Measurements from ENCODE around the gene PLXNA1.

Gene PLXNA1

GRCh38 chr3:126982471-126983175 lies at the start of gene PLXNA1:
Gene PLXNA1, plus strand, starts transcription at chr3:126983115. Its CDS starts 5,479 bp downstream, at chr3:126988594.
- DNase-seq (ENCODE audit: low spot score) = peak; percentile 94

GRCh38 chr3:126934031-126934531 lies 48.8 kb upstream of the PLXNA1 start:
- peak; percentile 54 for DNase-seq (ENCODE audit: low spot score)

DNA sequence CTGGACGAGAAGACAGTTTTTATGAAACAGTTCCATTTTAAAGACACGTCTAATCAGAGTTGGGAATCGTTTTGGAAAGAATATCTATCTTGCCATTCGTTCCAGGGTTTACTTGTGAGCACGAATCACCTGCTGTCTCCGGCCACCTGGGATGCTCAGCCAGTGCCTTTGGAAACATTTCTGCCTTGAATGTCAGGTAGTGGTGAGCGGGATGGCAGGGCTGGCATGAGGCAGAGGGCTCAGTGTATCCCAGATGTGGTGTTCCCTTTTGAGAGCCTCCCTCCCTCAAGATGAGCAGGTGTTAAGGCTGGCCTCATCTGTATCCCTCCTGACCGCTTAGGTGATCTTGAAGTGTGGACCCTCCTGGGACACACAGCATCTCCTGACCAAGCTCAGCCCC lies 47.9 kb upstream of the PLXNA1 start:
- no peak for DNase-seq (ENCODE audit: low spot score)

GRCh38 chr3:126935756-126936509 lies 47.0 kb upstream of the PLXNA1 start:
- DNase-seq (ENCODE audit: low spot score) = no peak

DNA sequence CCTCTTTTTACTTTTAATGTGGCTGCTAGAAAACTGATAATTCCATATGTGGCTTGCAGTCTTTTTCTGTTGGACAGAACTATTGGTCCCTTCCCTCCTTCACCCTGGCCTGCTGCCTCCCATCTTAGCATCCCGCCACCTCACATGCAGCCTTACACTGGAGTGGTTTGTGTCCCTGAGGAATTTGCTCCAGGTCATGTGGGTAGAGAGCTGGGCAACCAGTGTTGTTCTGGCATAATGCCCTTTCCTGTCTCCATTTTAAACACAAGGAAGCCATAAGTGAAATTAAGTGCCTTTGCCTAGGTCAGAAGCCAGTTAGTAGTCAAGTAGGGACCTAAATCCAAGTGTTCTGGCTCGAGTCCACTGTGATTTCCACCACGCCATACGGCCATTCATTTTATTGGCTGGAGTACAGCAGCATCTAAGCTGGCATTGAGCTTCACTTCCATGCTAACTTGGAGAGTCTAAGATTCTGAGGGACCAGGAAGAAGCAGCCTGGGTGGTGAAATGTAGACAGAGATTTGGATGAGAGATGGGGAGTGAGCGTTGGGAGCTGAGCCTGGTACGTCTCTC lies 46.0 kb upstream of the PLXNA1 start:
- no peak for DNase-seq (ENCODE audit: low spot score)

DNA sequence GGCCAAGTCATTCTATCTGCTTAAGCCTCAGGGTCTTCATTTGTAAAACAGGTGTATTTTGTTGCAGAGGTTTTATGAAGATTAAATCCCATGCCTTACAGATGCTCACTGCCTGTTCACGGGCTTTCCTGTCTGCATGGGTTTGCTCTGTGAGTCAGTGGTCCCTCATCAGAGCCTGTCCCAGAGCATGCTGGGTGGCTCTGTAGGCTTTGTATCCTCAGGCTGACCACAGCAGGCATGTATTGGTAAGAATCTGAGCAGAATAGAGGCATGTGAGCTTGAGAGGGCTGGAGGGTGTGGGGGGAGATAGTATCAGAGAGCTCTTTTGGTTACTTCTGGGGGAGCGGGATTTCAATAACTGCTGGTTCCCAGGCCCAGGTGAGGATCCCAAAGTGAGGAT lies 45.4 kb upstream of the PLXNA1 start:
- DNase-seq (ENCODE audit: low spot score) = no peak

DNA sequence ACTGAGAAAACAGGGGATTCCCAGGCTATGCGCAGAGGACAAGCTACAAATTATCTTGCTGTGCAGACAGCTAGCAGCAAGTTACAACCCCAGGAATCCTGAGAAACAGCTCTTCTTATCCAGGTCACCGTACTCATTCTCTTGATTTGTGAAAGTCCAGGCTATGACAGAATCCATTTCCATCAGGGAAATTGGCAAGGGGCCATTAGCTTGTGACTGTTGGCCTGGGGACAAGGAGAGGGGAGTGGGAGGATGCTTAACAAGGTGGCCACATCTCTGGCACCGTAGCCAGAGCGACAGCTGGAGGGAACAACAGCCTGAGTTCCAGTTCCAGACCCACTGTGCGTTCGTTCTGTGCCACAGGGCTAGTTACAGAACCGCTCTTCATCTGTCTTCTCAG lies 44.9 kb upstream of the PLXNA1 start:
- DNase-seq (ENCODE audit: low spot score) = no peak

- no peak for DNase-seq (ENCODE audit: low spot score)
These were observed 44.2 kb upstream of the PLXNA1 start for GRCh38 chr3:126938520-126939337.

GRCh38 chr3:126939338-126939718 lies 43.6 kb upstream of the PLXNA1 start:
- no peak for DNase-seq (ENCODE audit: low spot score)

GRCh38 chr3:126939733-126940132 lies 43.2 kb upstream of the PLXNA1 start:
- DNase-seq (ENCODE audit: low spot score) = no peak

DNA sequence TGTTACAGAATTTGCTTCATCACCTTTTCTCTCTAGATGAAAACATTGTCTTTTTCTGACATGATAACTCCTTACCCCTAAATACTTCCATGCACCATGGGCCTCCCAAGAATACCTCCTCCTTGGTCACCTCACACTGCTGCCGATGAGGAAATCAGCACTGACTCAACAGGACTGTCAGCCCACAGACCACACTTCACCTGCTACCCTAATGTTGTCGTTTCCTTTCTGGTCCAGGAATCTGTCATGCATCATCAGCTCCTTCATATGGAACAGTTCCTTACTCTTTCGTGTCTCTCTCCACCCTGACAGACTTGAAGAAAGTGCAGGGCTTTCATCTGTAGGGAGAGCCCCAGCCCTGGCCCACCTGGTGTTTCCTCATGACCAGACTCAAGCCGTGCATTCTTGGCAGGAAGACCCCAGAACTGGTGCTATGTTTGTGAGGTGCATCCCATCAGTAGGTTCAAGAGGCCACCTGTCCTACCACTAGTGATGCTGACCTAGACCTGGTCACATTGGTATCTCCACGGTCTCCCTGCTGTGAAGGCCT lies 41.1 kb upstream of the PLXNA1 start:
- DNase-seq (ENCODE audit: low spot score) = no peak

DNA sequence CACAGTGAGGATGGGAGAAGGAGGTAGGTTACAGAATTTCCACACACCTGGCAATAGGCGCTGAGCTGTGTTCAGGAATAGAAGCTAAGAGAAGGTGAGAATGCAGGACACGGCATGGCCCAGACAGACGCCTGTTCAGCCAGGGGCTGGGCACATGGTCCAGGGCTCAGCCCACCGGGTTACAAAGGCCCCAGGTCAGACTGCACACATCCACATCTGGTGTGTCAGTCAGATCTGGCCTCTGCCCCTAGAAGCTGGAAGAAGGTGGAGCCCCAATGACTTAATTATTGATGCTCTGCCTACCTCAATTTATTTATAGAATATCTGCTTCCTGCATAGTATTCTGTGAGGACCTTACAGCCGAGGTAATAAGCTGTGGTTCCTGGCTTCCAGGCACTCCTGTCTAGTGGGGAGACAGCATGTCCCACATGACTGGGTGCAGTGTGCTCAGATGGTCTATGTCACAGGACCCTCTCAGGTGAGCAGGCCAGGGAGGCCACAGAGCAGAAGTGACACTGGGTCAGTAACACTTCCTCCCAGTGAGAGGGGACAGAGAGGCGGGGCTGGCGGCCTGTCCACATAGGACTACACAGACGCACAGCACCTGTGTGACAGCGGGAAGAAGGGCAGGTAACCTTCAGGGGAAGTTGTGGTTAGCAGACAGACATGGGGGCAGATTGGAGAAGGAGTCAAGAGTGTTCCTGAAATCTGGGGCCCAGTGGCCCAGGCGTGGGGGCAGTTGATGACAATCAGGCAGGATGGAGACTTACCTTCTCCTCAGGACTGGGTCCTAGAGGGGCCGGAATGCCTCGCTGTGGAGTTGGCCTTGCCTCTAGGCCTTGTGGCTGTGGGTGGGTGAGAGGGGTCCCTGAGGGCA lies 38.6 kb upstream of the PLXNA1 start:
- no peak for DNase-seq (ENCODE audit: low spot score)

GRCh38 chr3:126945171-126945721 lies 37.7 kb upstream of the PLXNA1 start:
- no peak for DNase-seq (ENCODE audit: low spot score)

DNA sequence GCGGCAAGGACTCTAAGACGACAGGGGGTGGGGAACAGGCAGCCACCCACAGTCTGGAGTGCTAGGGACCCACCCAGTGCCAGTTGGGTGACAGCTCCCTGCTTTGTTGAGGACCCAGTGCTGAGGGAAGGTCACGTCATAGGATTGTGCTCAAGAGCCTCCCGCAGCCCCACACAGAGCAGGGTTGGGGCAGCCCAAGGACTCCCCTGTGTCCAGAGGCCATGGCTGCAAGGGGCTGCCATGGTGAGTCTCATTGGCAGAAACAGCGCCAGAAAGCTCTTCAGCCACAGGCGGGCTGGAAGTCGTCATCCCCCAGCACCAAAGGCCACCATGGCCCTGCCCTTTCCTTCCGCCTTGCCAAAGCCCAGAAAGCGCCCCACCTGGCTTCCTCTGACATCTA lies 37.0 kb upstream of the PLXNA1 start:
- no peak for DNase-seq (ENCODE audit: low spot score)

DNA sequence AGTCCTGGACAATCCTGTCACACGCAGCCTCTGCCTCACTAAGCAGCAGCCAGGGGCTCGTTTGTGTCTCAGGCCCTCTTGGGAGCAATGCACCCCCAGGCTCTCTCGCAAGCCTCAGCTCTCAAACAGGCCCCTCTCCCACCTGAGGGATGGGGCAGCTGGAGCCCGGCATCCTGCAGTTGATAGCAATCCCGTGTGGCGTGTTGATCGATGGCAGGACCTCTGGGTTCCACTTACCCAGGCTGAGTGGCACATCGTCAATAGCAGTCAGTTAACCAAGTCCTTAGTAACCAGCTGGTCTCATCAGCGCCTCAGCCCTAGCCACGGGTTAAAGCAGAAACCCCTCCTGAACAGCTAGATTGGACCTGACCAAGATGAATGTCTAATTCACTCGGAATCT lies 36.5 kb upstream of the PLXNA1 start:
- no peak for DNase-seq (ENCODE audit: low spot score)

DNA sequence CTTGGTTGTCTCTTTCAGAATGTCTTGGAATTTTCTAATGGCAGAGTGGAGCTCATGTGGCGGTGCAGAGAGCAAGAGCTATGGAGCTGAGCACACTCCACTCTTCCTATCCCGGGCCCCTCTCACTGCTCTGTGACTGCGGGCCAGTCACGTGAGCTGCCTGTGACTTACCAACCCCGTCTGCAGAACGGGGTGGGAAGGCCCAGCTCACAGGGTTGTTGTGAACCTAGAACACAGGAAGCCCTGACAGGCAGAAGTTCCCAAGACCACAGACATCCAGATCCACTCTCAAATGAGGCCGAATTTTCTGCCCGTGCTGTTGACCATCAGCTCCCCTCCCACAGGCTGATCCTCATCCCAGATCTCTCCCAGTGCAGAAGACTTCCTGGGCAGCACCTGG lies 35.5 kb upstream of the PLXNA1 start:
- DNase-seq (ENCODE audit: low spot score) = no peak

DNA sequence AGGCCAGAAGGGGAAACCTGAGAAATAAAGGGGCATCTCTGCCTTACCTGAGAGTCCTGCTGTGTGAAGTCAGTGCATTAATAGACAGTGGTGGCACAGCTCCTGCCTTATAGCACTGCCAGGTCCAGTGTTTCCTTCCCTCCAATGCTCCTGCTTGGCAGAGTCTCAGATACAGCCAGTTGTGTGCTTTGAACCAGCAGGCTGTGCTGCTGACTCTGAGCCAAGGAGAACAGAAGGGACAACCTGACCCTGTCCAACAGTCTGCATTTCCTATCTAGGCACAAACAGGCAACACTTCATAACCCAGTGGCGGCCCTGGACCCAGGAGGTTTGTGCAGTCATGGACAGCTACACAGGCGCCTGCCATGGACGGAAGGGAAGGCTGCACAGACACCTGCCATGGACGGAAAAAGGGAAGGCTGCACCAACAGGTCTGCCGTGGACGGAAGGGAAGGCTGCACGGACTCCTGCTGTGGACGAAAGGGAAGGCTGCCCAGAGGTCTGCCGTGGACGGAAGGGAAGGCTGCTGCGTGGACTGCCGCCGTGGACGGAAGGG lies 33.9 kb upstream of the PLXNA1 start:
- DNase-seq (ENCODE audit: low spot score) = no peak

- DNase-seq (ENCODE audit: low spot score) = no peak
These were observed 31.4 kb upstream of the PLXNA1 start for GRCh38 chr3:126951561-126951960.

- DNase-seq (ENCODE audit: low spot score) = no peak
These were observed 30.5 kb upstream of the PLXNA1 start for GRCh38 chr3:126952261-126952982.
